Effector CD8-positive, alpha-beta T cell (primary cell): ENCODE measurements around the gene UNC13D.
"Not testable (repeated sequence)": the region's sequence is repeated elsewhere in the genome, so short reads cannot be mapped to it uniquely, and the experiment has no call there.

Experiments
- DNase-seq: peaks from one replicate; lab custom pipeline; 2025; lab: John Stamatoyannopoulos, UW

UNC13D gene

DNA sequence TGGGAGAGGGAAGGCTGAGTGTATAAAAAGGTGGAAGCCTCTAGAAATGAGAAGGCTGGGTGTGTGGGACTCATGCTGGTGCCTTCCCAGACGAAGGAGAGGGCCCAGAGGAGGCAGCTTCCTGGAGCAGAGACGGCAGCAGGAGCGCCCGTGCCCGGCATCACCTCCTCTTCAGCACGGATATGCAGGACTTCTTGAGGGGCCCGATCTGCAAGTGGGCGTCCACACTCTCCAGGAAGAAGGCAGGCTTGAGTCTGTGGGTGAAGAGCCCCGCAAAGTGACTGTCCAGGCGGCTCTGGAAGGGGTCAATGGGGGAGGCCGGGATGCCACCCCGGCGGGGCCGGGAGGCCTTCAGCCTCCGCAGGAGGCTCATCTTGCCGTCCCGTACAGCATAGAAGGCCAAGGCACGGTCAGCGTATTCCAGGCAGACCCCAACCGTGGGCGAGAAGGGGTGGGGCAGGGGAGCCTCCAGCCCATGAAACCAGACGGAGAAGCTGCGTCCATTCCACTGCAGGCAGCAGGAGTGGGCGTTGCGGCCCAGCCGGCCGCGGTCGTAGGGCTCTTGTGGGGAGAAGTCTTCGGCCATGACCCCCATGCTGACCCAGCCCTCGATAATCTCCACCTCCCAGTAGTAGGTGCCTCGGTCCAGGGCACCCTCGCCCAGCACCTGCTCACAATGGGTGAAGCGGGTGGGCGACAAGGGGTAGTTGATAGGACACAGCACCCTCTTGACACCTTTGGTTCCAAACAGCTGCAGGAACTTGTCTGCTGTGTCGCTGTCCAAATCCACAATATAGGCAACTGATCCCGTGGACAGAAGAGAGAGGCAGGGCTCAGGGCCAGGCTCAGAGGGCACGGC lies 30.3 kb upstream of the UNC13D start:
- no peak for DNase-seq

GRCh38 chr17:75873587-75874322 lies 29.6 kb upstream of the UNC13D start:
- DNase-seq: no peak

DNA sequence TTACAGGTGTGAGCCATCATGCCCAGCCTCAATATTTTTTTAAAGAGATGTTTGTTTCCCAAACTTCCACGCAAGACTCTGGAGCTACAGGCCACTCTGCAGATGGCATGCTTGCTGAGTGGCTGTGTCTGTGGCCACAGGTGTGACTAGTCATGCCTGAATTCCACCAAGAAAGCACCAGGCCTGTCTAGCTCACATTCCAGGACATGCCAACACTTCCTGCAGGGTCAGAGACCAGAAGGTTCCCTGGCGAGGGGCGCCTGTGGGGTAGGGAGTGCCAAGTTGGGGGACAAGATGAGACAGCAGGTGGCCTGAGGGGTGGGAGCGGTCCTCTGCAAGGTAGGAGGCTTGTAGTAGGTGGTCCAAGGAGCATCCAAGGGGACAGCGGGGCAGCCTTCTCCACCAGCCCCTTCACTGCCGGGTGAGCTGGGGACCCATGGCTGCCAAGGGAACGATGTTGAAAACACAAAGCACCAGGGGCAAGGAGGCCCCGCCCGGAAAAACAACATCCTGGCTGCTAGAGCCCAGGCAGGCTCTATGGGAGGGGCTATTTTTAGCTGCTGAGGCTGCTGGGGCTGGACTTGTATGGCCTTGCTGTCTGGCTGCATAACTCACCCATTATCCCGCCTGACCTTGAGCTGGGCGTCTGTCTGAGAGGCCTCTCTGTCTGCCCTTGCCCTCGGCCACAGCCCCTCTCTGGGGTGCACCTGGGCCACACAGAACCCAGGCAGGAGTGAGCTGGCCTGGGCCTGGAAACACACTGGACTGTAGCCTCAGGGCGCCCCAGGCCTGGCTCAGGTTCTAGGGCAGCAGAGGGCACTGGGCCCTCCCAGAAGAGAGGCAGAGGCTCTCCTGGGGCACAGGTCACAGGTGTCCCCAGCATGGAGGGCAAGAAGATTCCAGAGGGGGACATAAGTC lies 28.5 kb upstream of the UNC13D start:
- DNase-seq: no peak

GRCh38 chr17:75870228-75870627 lies 26.0 kb upstream of the UNC13D start:
- not testable (repeated sequence) for DNase-seq

DNA sequence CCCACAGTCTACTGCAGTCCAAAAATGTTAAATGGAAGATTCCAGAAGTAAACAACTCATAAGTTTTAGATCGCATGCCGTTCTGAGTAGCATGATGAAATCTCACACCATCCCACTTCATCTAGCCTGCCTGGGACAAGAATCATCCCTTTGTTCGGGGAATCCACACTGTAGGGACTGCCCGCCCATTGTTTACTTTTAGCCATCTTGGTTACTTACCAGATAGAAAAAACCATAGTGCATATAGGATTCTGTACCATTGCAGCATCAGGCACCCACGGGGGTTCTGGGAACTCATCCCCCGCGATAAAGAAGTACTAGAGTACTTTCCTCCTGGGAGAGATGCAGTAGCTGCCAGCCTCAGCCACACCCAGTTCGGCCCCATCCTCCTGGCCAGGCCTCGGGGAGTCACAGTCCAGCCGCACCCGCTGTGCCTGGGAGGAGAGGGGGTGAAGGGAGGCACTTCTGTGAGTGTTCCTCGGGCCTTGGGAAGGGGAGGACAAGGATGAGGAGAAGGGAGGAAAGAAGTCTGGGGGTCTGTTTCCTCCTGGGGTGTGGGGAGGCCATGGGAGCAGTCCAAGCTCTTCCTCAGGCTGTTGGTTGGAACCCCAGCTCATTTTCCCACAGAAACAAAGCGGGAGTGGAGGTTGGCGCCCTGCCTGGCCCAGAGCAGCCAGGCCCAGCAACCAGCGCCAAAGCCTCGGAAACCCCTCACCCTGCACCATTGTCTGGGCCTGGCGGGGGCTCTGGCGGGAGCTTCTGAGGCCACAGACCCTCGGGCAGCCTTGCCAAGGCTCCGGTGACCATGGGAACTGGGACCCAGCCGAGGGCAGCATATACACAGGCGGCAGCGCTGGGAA lies 25.3 kb upstream of the UNC13D start:
- no peak for DNase-seq

DNA sequence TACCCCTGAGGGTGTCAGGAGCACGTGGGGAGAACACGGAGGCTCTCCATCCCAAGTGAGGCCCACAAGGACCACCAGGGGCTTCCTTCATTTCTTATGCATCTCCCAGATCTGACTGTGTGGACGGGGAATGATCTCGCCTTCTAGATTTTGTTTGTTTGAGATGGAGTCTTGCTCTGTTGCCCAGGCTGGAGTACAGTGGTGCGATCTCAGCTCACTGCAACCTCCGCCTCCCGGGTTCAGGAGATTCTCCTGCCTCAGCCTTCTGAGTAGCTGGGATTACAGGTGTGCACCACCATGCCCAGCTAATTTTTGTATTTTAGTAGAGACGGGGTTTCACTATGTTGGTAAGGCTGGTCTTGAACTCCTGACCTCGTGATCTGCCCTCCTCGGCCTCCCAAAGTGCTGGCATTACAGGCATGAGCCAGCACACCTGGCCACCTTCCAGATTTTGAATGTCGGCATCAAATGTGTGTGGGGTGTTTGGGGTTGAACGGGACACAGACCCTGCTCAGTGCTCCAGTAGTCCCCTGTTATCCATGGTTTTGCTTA lies 24.6 kb upstream of the UNC13D start:
- DNase-seq: not testable (repeated sequence)

GRCh38 chr17:75865404-75866188 lies 21.4 kb upstream of the UNC13D start:
- DNase-seq: not testable (repeated sequence)

DNA sequence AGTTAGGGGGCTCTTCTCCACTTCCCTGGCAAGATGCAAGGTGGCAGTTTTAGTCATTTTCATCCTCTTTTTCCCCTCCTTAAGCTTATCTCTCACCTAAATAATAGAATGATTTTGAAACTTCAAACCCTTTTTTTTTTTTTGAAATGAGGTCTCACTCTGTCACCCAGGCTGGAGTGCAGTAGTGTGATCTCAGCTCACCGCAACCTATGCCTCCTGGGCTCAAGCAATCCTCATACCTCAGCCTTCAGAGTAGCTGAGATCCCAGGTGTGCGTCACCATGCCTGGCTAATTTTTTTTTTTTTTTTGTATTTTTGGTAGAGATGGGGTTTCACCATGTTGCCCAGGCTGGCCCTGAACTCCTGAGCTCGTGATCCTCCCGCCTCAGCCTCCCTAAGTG lies 20.7 kb upstream of the UNC13D start:
- not testable (repeated sequence) for DNase-seq

DNA sequence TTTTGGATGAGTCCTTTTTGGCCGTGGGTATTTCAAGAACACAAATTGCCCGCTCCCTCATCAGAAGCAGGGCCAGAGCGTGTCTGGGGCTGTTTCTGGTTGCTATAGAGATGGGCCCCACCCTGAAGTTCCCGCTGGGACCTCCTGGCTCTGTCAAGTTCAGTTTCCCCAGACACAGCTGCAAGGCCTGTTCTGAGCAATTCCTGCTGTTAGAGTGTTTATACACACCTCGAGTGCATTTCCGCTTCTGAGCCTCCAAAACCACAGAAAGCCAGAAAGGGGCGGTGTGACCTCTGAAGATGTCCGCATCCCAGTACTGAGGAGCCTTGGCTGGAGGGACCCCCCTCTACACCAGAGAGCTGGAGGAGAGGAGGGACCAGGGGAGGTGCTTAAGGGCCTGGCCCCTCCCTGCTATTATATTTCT lies 20.3 kb upstream of the UNC13D start:
- DNase-seq: peak; percentile 12

DNA sequence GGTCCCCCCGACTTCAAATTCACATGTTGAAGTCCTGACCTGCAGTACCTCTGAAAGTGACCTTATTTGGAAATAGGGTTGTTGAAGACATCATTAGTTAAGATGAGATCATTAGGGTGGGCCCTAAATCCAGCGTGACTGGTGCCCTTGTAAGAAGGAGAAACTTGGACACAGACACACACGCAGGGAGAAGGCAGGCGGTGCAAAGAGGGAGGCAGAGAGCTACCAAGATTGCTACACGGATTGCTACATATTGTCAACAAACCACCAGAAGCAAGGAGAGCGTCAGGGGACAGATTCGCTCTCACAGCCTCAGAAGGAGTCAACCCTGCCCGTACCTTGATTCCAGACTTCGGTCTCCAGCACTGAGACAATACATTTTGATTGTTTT lies 17.7 kb upstream of the UNC13D start:
- DNase-seq: no peak

DNA sequence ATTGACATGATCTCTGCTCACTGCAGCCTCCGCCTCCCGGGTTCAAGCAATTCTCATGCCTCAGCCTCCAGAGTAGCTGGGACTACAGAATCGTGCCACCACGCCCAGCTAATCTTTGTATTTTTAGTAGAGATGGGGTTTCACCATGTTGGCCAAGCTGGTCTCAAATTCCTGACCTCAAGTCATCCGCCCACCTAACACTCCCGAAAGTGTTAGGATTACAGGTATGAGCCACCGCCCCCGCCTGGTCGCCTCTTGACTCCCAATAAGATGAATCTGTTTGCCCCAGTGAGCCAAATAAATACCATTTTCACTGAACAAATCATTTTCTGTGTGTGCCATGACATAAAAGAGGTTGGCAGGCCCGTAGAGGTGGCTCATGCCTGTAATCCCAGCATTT lies 15.2 kb upstream of the UNC13D start:
- not testable (repeated sequence) for DNase-seq

GRCh38 chr17:75856062-75856756 lies 12.0 kb upstream of the UNC13D start:
- DNase-seq: no peak

GRCh38 chr17:75855310-75856061 lies 11.3 kb upstream of the UNC13D start, which contains the start of gene WBP2:
Gene WBP2, minus strand, starts transcription at chr17:75855335. Its CDS starts 38 bp downstream, at chr17:75855297.
- peak; percentile 97 for DNase-seq

GRCh38 chr17:75854881-75855309 lies 10.7 kb upstream of the UNC13D start:
- no peak for DNase-seq

DNA sequence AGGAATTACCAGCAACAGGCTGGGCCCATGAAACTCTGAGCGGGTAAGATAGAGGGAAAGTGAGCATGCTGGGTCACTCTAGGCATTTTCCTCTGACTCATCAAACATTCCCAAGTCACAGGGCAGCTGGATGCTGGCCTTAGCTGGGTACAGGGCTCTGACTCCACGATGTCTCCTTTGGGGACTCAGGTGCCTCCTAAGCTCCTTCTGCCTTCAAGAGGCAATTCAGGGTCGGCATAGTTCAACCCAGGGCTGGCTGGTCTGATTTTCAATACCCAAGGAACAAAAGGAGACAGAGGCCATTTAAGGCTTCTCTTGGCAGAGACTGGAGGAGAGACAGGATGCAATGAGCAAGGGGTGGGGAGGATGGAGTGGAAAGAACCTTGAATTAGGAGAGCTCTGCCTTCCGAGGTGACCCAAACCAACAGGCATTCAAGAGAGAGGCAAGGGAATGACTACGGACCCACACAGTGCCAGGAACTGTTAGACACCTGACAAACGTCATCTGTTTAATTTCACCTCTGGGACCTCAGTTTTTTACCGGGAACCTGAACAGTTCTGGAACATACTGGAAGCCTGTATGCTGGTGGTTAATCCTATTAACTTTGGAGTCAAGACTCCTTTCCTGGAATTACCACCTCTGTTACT lies 10.0 kb upstream of the UNC13D start:
- DNase-seq: no peak

- DNase-seq: no peak
Measured at GRCh38 chr17:75853433-75853832, 9.2 kb upstream of the UNC13D start.

DNA sequence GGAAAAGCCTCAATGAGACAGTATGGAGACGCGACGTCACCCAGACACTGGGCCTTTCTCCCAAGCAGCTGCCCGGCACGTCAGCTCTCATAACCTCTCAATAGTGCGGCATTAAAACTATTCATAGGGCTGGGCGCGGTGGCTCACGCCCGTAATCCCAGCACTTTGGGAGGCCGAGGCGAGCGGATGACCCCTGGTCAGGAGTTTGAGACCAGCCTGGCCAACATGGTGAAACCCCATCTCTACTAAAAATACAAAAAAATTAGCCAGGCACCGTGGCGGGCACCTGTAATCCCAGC lies 7.4 kb upstream of the UNC13D start:
- not testable (repeated sequence) for DNase-seq
